Measurements from ENCODE around the gene ABCA9. TPM values are rescaled to one million over a fixed set of nuclear protein-coding genes. Genes with fewer than 3 reads are reported as not detected.

Gene ABCA9
- total and polyA plus RNA-seq, 2 of the 13 experiments (the other 11 are each of a cell fraction or from before 2014, with no cell fraction given) = 0.04 TPM; not detected in 1

DNA sequence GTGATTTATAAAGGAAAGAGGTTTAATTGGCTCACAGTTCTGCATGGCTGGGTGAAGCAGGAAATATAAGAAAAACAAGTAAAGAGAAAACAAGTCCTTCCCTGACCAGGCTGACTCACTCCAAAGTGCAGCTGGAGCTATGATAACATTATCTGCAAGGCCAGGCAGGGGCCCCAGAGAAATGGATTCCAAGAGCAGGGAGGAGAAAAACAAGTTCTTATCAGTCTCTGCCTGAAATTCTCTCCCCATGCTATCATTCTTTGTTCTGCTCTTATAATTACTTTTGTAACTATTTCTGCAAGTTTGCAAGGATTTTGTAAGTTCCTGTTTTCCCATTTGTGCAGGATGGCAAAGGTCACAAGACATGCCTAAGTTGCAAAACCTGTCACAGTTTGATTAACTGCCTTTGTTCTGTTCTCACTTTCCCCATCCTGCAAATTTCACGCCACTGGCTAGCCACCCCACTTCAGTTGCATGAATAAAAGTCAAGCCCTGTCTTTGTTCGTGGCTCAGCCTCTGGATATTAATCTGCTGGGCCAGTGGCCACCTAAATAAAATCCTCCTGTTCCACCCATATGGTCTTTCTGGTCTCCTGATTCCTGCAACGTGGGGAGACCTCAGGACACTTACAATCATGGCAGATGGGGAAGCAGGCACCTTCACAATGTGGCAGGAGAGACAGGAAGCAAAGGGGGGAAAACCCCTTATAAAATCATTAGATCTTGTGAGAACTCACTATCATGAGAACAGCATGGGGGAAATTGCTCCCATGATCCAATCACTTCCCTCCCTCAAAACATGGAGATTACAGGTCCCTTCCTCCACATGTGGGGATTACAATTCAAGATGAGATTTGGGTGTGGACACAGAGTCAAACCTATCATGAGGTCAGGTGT lies 13.1 kb downstream of the ABCA9 start (continued):
- TF ChIP-seq ZNF513 (CRISPR knock-in tag; conservative IDR thresholded peaks at IDR 0.05) (no peak), ZNF556 (CRISPR knock-in tag; IDR thresholded peaks at IDR 0.05; ENCODE audit: borderline replicate concordance) (peak; percentile 56; the same call in 1 of the 2 replicates), PHF20 (CRISPR knock-in tag; IDR thresholded peaks at IDR 0.05) (no peak), ZNF558 (CRISPR knock-in tag; IDR thresholded peaks at IDR 0.05; ENCODE audit: borderline replicate concordance) (no peak), TFDP1 (CRISPR knock-in tag; IDR thresholded peaks at IDR 0.05; ENCODE audit: borderline replicate concordance) (0 out of 2 replicates have a peak, but pooled peaks have one; percentile 17), ZNF569 (CRISPR knock-in tag; IDR thresholded peaks at IDR 0.05; ENCODE audit: borderline replicate concordance) (no peak), EHMT2 (IDR thresholded peaks at IDR 0.05; ENCODE audit: borderline replicate concordance, low read depth, low read length) (peak; percentile 91), SRSF4 (IDR thresholded peaks at IDR 0.05; ENCODE audit: low read depth, low read length, poor library complexity, severe bottlenecking) (no peak), ZNF282 (IDR thresholded peaks at IDR 0.05; ENCODE audit: partially characterized antibody) (no peak), ZNF124 (CRISPR knock-in tag; IDR thresholded peaks at IDR 0.05) (0 out of 2 replicates have a peak, but pooled peaks have one; percentile 56), PCBP2 (optimal IDR thresholded peaks at IDR 0.05; ENCODE audit: low read depth, low read length, poor library complexity, severe bottlenecking) (no peak), GTF3A (CRISPR knock-in tag; conservative IDR thresholded peaks at IDR 0.05) (no peak), CBFB (CRISPR knock-in tag; IDR thresholded peaks at IDR 0.05) (no peak), PHF5A (CRISPR knock-in tag; IDR thresholded peaks at IDR 0.05; ENCODE audit: low read depth, unreplicated experiment) (peak; percentile 93), RBFOX2 (IDR thresholded peaks at IDR 0.05; ENCODE audit: low read depth, low read length) (peak; percentile 69)
- TF ChIP-seq, protein P1, sequence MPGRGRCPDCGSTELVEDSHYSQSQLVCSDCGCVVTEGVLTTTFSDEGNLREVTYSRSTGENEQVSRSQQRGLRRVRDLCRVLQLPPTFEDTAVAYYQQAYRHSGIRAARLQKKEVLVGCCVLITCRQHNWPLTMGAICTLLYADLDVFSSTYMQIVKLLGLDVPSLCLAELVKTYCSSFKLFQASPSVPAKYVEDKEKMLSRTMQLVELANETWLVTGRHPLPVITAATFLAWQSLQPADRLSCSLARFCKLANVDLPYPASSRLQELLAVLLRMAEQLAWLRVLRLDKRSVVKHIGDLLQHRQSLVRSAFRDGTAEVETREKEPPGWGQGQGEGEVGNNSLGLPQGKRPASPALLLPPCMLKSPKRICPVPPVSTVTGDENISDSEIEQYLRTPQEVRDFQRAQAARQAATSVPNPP (CRISPR knock-in tag; IDR thresholded peaks at IDR 0.05) = peak; percentile 77; the same call in 1 of the 2 replicates
- TF ChIP-seq, protein P2, sequence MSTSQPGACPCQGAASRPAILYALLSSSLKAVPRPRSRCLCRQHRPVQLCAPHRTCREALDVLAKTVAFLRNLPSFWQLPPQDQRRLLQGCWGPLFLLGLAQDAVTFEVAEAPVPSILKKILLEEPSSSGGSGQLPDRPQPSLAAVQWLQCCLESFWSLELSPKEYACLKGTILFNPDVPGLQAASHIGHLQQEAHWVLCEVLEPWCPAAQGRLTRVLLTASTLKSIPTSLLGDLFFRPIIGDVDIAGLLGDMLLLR (CRISPR knock-in tag; IDR thresholded peaks at IDR 0.05) = no peak
- TF ChIP-seq, protein P3, sequence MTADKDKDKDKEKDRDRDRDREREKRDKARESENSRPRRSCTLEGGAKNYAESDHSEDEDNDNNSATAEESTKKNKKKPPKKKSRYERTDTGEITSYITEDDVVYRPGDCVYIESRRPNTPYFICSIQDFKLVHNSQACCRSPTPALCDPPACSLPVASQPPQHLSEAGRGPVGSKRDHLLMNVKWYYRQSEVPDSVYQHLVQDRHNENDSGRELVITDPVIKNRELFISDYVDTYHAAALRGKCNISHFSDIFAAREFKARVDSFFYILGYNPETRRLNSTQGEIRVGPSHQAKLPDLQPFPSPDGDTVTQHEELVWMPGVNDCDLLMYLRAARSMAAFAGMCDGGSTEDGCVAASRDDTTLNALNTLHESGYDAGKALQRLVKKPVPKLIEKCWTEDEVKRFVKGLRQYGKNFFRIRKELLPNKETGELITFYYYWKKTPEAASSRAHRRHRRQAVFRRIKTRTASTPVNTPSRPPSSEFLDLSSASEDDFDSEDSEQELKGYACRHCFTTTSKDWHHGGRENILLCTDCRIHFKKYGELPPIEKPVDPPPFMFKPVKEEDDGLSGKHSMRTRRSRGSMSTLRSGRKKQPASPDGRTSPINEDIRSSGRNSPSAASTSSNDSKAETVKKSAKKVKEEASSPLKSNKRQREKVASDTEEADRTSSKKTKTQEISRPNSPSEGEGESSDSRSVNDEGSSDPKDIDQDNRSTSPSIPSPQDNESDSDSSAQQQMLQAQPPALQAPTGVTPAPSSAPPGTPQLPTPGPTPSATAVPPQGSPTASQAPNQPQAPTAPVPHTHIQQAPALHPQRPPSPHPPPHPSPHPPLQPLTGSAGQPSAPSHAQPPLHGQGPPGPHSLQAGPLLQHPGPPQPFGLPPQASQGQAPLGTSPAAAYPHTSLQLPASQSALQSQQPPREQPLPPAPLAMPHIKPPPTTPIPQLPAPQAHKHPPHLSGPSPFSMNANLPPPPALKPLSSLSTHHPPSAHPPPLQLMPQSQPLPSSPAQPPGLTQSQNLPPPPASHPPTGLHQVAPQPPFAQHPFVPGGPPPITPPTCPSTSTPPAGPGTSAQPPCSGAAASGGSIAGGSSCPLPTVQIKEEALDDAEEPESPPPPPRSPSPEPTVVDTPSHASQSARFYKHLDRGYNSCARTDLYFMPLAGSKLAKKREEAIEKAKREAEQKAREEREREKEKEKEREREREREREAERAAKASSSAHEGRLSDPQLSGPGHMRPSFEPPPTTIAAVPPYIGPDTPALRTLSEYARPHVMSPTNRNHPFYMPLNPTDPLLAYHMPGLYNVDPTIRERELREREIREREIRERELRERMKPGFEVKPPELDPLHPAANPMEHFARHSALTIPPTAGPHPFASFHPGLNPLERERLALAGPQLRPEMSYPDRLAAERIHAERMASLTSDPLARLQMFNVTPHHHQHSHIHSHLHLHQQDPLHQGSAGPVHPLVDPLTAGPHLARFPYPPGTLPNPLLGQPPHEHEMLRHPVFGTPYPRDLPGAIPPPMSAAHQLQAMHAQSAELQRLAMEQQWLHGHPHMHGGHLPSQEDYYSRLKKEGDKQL (CRISPR knock-in tag; IDR thresholded peaks at IDR 0.05; ENCODE audit: low read depth) = peak; percentile 78; the same call in 1 of the 2 replicates
